ENCODE measurements around the gene ERF.

Gene ERF

GRCh38 chr19:42275103-42275502, 20.2 kb upstream of the ERF start:
- Histone ChIP-seq H3F3A (ENCODE audit: control insufficient read depth, insufficient read depth) (peaks cover 3% of the 10 kb centered on the region; the same call in 1 of the 2 replicates), H4K20me1 (ENCODE audit: control insufficient read depth, insufficient read depth, low read depth, low read length) (no peaks in the 10 kb centered on the region), H3K27me3 (ENCODE audit: control insufficient read depth, low read length) (no peaks in the 10 kb centered on the region), H3K4me3 (ENCODE audit: low read length) (no peak overlapping the region), H3K9me3 (ENCODE audit: control insufficient read depth, insufficient read depth, low read length) (no peaks in the 10 kb centered on the region), H3K27ac (ENCODE audit: low read depth, low read length) (no peak overlapping the region), H3K9me2 (replicated peaks; ENCODE audit: control insufficient read depth, low read length) (no peaks in the 10 kb centered on the region), H3K36me3 (ENCODE audit: control insufficient read depth, low read length) (peaks cover 6% of the 10 kb centered on the region; the same call in 1 of the 2 replicates), H3K4me2 (ENCODE audit: low read length) (no peak overlapping the region), H3K79me2 (ENCODE audit: control insufficient read depth, low read length) (peaks cover 12% of the 10 kb centered on the region), H3K4me1 (ENCODE audit: control insufficient read depth, low read length) (peaks cover 30% of the 10 kb centered on the region)
- TF ChIP-seq CTCF (IDR thresholded peaks at IDR 0.05; ENCODE audit: low read depth, low read length, poor library complexity, severe bottlenecking) (no peak), EZH2phosphoT487 (IDR thresholded peaks at IDR 0.05; ENCODE audit: borderline replicate concordance, low read length) (no peak)

GRCh38 chr19:42274065-42274682, 19.2 kb upstream of the ERF start:
- no peaks in the 10 kb centered on the region for H4K20me1 ChIP-seq (ENCODE audit: control insufficient read depth, insufficient read depth, low read depth, low read length)
- H3K4me3 ChIP-seq (ENCODE audit: low read length): no peak overlapping the region
- no peak for TF ChIP-seq CTCF (IDR thresholded peaks at IDR 0.05; ENCODE audit: low read depth, low read length, poor library complexity, severe bottlenecking)
- no peak for TF ChIP-seq EZH2phosphoT487 (IDR thresholded peaks at IDR 0.05; ENCODE audit: borderline replicate concordance, low read length)
- peaks cover 6% of the 10 kb centered on the region; the same call in 1 of the 2 replicates for H3K36me3 ChIP-seq (ENCODE audit: control insufficient read depth, low read length)
- H3K9me3 ChIP-seq (ENCODE audit: control insufficient read depth, insufficient read depth, low read length): no peaks in the 10 kb centered on the region
- no peak overlapping the region for H3K4me2 ChIP-seq (ENCODE audit: low read length)
- H3K79me2 ChIP-seq (ENCODE audit: control insufficient read depth, low read length): peaks cover 19% of the 10 kb centered on the region
- H3F3A ChIP-seq (ENCODE audit: control insufficient read depth, insufficient read depth): peaks cover 3% of the 10 kb centered on the region; the same call in 1 of the 2 replicates
- H3K27ac ChIP-seq (ENCODE audit: low read depth, low read length): no peak overlapping the region
- peaks cover 32% of the 10 kb centered on the region for H3K4me1 ChIP-seq (ENCODE audit: control insufficient read depth, low read length)
- H3K27me3 ChIP-seq (ENCODE audit: control insufficient read depth, low read length): no peaks in the 10 kb centered on the region
- no peaks in the 10 kb centered on the region for H3K9me2 ChIP-seq (replicated peaks; ENCODE audit: control insufficient read depth, low read length)

- Histone ChIP-seq H3K36me3 (ENCODE audit: control insufficient read depth, low read length) (peaks cover 6% of the 10 kb centered on the region; the same call in 1 of the 2 replicates), H3F3A (ENCODE audit: control insufficient read depth, insufficient read depth) (peaks cover 3% of the 10 kb centered on the region; the same call in 1 of the 2 replicates), H3K9me3 (ENCODE audit: control insufficient read depth, insufficient read depth, low read length) (no peaks in the 10 kb centered on the region), H3K4me1 (ENCODE audit: control insufficient read depth, low read length) (peaks cover 25% of the 10 kb centered on the region), H4K20me1 (ENCODE audit: control insufficient read depth, insufficient read depth, low read depth, low read length) (no peaks in the 10 kb centered on the region), H3K4me3 (ENCODE audit: low read length) (no peak overlapping the region), H3K79me2 (ENCODE audit: control insufficient read depth, low read length) (peaks cover 19% of the 10 kb centered on the region), H3K27ac (ENCODE audit: low read depth, low read length) (no peak overlapping the region), H3K27me3 (ENCODE audit: control insufficient read depth, low read length) (no peaks in the 10 kb centered on the region), H3K9me2 (replicated peaks; ENCODE audit: control insufficient read depth, low read length) (no peaks in the 10 kb centered on the region), H3K4me2 (ENCODE audit: low read length) (no peak overlapping the region)
- TF ChIP-seq EZH2phosphoT487 (IDR thresholded peaks at IDR 0.05; ENCODE audit: borderline replicate concordance, low read length) (no peak), CTCF (IDR thresholded peaks at IDR 0.05; ENCODE audit: low read depth, low read length, poor library complexity, severe bottlenecking) (no peak)
Measured at GRCh38 chr19:42273407-42274064, 18.6 kb upstream of the ERF start.

Data from DOHH2 (cell line).